Measurements from ENCODE around the gene MICAL2.

Gene MICAL2

DNA sequence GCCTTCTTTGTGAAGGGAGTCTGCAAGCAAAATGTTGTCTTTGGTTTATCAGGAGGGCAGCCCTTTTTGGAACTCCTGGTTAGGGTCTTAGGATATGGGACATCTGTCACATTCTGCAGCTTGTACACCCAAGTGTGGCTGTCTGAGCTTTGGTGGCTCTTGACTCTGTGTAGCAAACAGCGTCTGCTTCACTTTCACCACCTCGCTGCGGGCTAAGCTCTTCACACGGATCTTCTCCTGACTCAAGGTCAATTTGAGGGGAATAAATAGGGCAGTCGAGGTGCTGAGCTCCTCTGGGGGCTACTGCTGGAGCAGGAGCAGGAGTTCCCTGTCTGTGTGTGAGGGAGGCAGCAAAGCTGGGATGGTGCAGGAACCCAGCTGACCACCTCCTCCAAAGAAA, 10.6 kb downstream of the MICAL2 start:
- TF ChIP-seq CTCF (IDR thresholded peaks at IDR 0.05; ENCODE audit: low read depth, low read length, missing control alignments): no peak
- in situ Hi-C loops (cut with HindIII; ENCODE audit: low sequenced_read_pairs): no loop called here
- no peak overlapping the region for H3K4me3 ChIP-seq (ENCODE audit: low read depth, low read length)
- DNase-seq (ENCODE audit: low read depth): no peak

GRCh38 chr11:12121517-12121916, 11.1 kb downstream of the MICAL2 start:
- no peak overlapping the region for H3K4me3 ChIP-seq (ENCODE audit: low read depth, low read length)
- TF ChIP-seq CTCF (IDR thresholded peaks at IDR 0.05; ENCODE audit: low read depth, low read length, missing control alignments): no peak
- in situ Hi-C loops (cut with HindIII; ENCODE audit: low sequenced_read_pairs): no loop called here
- no peak for DNase-seq (ENCODE audit: low read depth)

DNA sequence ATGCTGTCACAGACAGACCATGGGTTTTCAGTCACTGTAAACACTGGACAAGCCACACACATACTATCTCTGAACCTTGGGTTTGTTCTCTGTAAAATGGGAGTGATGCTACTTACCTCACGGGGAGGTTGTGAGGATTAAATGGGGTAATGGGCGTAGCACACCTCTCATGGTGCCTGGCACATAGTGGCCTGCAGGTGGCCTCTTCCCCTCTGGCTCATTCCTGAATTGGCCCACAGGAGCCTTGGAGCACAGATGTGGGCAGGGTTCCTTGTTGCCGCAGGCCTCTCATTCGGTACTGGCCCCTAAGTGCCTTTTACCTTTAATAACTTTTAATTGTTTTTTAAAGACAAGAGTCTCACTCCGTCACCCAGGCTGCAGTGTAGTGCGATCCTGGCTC, 11.7 kb downstream of the MICAL2 start:
- in situ Hi-C loops (cut with HindIII; ENCODE audit: low sequenced_read_pairs): no loop called here
- H3K4me3 ChIP-seq (ENCODE audit: low read depth, low read length): no peak overlapping the region
- DNase-seq (ENCODE audit: low read depth): no peak
- peak; percentile 53 for TF ChIP-seq CTCF (IDR thresholded peaks at IDR 0.05; ENCODE audit: low read depth, low read length, missing control alignments)

DNA sequence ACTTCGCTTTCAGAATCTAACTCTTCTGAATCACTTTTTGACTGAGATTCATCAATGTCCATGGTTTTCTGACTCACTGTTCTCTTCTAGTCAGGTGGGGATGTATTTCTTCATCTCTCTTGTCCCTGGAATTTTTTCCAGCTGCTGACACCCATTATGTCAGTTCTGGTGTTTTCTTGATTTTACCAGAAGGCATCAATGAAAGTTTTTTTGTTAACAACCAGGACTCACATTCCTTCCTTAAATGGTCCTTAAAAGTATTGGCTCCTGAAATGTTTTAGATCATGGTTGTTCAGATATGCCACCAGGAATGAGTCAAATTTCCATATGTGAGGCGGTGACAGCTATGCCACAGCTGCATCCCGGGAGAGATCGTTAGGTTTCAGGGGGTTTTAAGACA, 12.9 kb downstream of the MICAL2 start:
- DNase-seq (ENCODE audit: low read depth): no peak
- H3K4me3 ChIP-seq (ENCODE audit: low read depth, low read length): no peak overlapping the region
- in situ Hi-C loops (cut with HindIII; ENCODE audit: low sequenced_read_pairs): no loop called here
- TF ChIP-seq CTCF (IDR thresholded peaks at IDR 0.05; ENCODE audit: low read depth, low read length, missing control alignments): no peak

GRCh38 chr11:12123799-12124198, 13.4 kb downstream of the MICAL2 start:
- TF ChIP-seq CTCF (IDR thresholded peaks at IDR 0.05; ENCODE audit: low read depth, low read length, missing control alignments): no peak
- no peak for DNase-seq (ENCODE audit: low read depth)
- H3K4me3 ChIP-seq (ENCODE audit: low read depth, low read length): no peak overlapping the region
- in situ Hi-C loops (cut with HindIII; ENCODE audit: low sequenced_read_pairs): no loop called here

DNA sequence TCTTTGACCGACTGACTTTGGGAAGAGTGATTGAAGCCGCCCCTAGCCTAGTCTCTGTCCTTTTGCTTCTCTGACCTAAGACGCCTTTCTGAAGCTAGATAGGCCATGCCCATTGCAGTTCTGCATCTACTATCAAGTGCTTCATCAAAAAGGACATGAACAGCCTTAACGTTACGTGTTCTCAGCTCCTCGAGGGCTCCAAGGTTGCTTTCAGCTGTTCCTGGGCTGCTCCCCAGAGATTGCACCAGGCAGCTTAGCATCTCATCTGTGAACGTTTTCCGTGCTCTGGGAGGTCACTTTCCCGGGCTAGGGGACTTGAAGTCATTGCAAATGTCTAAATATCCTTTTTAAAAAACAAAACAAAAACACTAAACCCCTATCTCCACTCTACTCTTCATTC, 13.9 kb downstream of the MICAL2 start:
- in situ Hi-C loops (cut with HindIII; ENCODE audit: low sequenced_read_pairs): no loop called here

More for the DNA sequence above, 13.9 kb downstream of the MICAL2 start:
- H3K4me3 ChIP-seq (ENCODE audit: low read depth, low read length): no peak overlapping the region
- TF ChIP-seq CTCF (IDR thresholded peaks at IDR 0.05; ENCODE audit: low read depth, low read length, missing control alignments): no peak
- DNase-seq (ENCODE audit: low read depth): no peak
